ENCODE results near the gene B4GALT6.
A peak's percentile ranks its signal among the peaks of the same experiment; 100 is the strongest.
"Not testable (repeated sequence)": the region's sequence is repeated elsewhere in the genome, so short reads cannot be mapped to it uniquely, and the experiment has no call there.

Gene B4GALT6, protein sequence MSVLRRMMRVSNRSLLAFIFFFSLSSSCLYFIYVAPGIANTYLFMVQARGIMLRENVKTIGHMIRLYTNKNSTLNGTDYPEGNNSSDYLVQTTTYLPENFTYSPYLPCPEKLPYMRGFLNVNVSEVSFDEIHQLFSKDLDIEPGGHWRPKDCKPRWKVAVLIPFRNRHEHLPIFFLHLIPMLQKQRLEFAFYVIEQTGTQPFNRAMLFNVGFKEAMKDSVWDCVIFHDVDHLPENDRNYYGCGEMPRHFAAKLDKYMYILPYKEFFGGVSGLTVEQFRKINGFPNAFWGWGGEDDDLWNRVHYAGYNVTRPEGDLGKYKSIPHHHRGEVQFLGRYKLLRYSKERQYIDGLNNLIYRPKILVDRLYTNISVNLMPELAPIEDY

DNA sequence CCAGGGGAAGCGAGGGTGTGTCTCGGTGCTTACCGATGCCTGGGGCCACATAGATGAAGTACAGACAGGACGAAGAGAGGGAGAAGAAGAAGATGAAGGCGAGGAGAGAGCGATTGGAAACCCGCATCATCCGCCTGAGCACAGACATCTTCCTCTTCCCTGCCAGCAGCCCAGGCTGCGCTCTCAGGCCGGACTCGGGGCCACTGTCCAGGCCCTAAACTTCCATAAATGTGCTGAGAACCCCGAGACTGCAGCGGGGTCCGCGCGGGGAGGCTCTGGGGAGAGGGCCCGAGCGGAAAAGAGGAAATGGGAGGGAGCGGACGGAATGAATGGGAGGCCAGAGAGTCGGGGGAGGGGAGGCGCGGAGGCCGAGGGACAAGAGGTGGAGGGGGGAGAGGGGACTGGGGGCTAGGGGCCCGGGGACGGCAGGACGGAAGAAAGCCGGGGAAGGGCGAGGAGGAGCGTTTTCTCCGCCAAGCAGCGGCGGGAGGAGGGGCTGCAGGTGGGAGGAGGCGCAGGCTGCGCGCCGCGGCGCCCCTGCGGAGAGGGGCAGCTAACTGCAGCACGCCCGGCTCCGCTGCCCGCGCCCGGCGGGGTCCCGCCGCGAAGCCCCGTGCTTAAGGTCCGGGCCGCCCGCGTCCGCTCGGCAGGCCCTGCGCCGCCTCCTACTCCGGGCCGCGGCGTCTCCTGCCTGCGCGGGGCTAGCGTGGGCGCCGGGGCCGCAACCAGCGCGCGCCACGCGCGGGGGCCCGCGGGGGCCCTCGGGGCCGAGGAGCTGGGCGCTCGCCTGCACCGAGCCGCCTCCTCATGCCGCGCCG is at the start of gene B4GALT6:
Gene B4GALT6 (minus strand): TSS at position 303 of the 818 bp plus-strand sequence. CDS start 155 bp downstream, at position 148.
- H3K36me3 ChIP-seq (ENCODE audit: control insufficient read depth, low read depth, low read length): no peaks in the 10 kb centered on the region
- H3K9ac ChIP-seq (ENCODE audit: low read length): peak within 1 kb of the TSS; percentile 37
- peaks cover 10% of the 10 kb centered on the region for H3K27me3 ChIP-seq (ENCODE audit: control insufficient read depth, insufficient read depth, low read length)
- H3K27ac ChIP-seq (ENCODE audit: low read length): no peak within 1 kb of the TSS
- H3K4me3 ChIP-seq (ENCODE audit: low read length): peak within 1 kb of the TSS; percentile 78
- H3K4me1 ChIP-seq (ENCODE audit: control insufficient read depth, low read depth, low read length): peaks cover 50% of the 10 kb centered on the region
- no peaks in the 10 kb centered on the region for H3K9me3 ChIP-seq (ENCODE audit: control insufficient read depth, low read depth, low read length)

DNA sequence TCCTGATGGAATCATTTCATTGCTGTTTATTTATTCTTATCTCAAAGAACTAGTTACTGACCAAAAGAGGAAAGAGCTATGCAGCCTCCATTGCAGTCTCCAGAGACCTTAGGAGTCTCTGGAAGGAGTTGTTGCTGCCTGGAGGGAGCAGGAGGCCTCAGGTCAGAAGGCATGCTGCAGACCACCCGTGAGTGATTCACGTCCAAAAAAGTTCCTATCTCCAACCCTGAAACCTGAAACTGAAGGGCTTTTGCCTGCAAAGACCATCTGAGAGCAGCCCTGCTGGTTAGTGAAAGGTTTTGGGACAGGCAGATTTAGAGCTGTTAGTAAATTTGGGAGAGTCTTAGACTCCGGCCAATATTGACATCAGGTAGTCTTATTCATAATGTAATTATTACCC is 47.2 kb upstream of the B4GALT6 start:
- Histone ChIP-seq H3K9ac (ENCODE audit: low read length) (no peak overlapping the region), H3K4me3 (ENCODE audit: low read length) (no peak overlapping the region), H3K9me3 (ENCODE audit: control insufficient read depth, low read depth, low read length) (no peaks in the 10 kb centered on the region), H3K36me3 (ENCODE audit: control insufficient read depth, low read depth, low read length) (no peaks in the 10 kb centered on the region), H3K4me1 (ENCODE audit: control insufficient read depth, low read depth, low read length) (no peaks in the 10 kb centered on the region), H3K27ac (ENCODE audit: low read length) (no peak overlapping the region), H3K27me3 (ENCODE audit: control insufficient read depth, insufficient read depth, low read length) (no peaks in the 10 kb centered on the region)

DNA sequence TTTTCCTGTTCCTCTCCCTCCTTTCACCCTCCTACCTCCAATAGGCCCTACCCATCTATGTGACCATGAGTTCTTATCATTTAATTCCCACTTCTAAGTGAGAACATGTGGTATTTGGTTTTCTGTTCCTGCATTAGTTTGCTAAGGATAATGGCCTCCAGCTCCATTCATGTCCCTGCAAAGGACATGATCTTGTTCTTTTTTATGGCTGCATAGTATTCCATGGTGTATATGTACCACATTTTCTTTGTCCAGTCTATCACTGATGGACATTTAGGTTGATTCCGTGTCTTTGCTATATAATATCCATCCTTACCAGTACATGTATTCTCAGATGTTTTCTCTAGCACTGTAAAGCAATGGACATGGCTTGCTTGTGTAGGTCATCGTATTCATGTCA is 44.8 kb upstream of the B4GALT6 start:
- H3K4me1 ChIP-seq (ENCODE audit: control insufficient read depth, low read depth, low read length); H3K36me3 ChIP-seq (ENCODE audit: control insufficient read depth, low read depth, low read length); H3K27ac ChIP-seq (ENCODE audit: low read length); H3K4me3 ChIP-seq (ENCODE audit: low read length); H3K27me3 ChIP-seq (ENCODE audit: control insufficient read depth, insufficient read depth, low read length); H3K9me3 ChIP-seq (ENCODE audit: control insufficient read depth, low read depth, low read length); H3K9ac ChIP-seq (ENCODE audit: low read length): not testable (repeated sequence)

DNA sequence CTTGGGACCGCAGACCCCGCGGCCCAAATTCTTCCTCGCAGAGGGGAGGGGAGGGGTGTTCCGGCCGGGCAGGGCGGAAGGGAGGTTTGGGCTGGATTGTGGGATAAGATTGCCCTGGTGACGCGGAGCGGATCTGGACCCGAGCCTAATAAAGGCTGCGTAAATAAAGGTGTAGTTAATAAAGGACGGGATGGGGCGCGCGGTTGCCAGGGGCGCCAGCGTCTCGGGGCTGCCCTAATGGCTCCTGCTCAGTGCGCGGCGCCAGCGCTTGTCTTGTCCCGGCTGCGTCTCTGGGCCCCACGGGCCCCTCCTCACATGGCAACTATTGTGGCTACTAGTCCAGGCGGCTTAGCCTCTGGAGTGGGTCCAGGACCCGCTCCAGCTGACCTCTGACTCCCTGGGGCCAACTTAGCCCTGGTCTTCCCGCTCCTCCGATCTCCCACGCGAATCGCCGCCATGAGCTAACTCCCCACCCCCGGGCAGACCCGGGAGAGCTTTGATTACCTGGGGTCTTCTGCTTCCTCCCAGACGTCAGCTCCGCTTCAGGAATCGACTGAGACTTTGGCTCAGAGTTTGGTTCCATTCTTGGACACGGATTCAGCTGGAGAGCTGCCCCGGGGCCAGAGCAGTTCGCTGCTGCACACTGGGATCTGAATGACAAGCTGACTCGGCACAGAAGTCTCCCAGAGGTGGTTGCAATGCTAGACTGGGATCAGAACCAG is 39.8 kb upstream of the B4GALT6 start:
- Histone ChIP-seq H3K27me3 (ENCODE audit: control insufficient read depth, insufficient read depth, low read length) (no peaks in the 10 kb centered on the region), H3K36me3 (ENCODE audit: control insufficient read depth, low read depth, low read length) (no peaks in the 10 kb centered on the region), H3K27ac (ENCODE audit: low read length) (no peak overlapping the region), H3K4me1 (ENCODE audit: control insufficient read depth, low read depth, low read length) (no peaks in the 10 kb centered on the region), H3K9ac (ENCODE audit: low read length) (no peak overlapping the region), H3K4me3 (ENCODE audit: low read length) (no peak overlapping the region), H3K9me3 (ENCODE audit: control insufficient read depth, low read depth, low read length) (no peaks in the 10 kb centered on the region)

DNA sequence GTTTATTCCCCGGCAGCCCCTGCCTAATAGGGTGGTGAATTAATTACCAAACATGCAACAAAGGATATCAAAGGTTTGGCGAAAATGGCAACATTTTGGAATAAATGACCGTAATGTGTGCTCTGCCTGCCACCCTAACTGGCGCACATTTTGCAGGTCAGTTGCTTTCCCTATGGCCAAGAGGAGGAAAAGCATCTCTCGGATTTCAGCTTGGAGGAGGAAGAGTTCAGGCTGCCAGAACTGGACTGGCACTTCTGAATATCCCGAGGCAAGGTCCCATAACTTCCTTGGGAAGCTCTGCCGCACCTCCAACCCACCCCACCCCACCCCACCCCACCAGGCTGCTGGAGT is 39.2 kb upstream of the B4GALT6 start:
- Histone ChIP-seq H3K4me1 (ENCODE audit: control insufficient read depth, low read depth, low read length) (no peaks in the 10 kb centered on the region), H3K27me3 (ENCODE audit: control insufficient read depth, insufficient read depth, low read length) (no peaks in the 10 kb centered on the region), H3K27ac (ENCODE audit: low read length) (no peak overlapping the region), H3K9me3 (ENCODE audit: control insufficient read depth, low read depth, low read length) (no peaks in the 10 kb centered on the region), H3K9ac (ENCODE audit: low read length) (no peak overlapping the region), H3K36me3 (ENCODE audit: control insufficient read depth, low read depth, low read length) (no peaks in the 10 kb centered on the region), H3K4me3 (ENCODE audit: low read length) (no peak overlapping the region)

DNA sequence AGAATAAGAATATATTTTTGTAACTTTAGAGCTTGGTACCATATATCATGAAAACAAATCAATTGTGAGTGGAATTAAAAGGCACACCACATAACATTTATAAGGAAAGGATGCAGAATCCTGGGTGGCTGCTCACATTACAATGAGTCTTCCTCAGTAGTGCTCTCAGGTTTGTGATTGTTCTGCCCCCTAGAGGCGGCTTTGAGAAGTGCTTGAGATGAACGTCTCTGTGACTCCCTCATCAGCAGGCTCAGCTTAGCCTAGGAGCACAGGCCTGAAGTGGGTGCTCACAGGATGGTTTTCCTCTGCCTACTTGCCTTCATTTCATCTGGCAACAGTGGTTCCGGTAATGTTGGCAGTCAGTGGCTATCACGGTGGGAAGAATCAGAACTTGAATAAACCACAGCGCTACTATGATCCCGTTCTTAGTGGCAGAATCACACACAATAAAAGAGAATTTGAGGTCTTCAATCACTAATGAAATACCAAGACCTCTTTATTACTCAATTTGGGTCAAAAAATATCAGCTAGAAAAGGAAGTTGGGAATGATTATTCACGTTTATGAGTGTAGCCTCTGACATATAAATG is 38.1 kb upstream of the B4GALT6 start:
- no peaks in the 10 kb centered on the region for H3K27me3 ChIP-seq (ENCODE audit: control insufficient read depth, insufficient read depth, low read length)
- H3K9me3 ChIP-seq (ENCODE audit: control insufficient read depth, low read depth, low read length): no peaks in the 10 kb centered on the region
- H3K4me3 ChIP-seq (ENCODE audit: low read length): no peak overlapping the region
- no peaks in the 10 kb centered on the region for H3K36me3 ChIP-seq (ENCODE audit: control insufficient read depth, low read depth, low read length)
- H3K27ac ChIP-seq (ENCODE audit: low read length): no peak overlapping the region
- no peaks in the 10 kb centered on the region for H3K4me1 ChIP-seq (ENCODE audit: control insufficient read depth, low read depth, low read length)
- H3K9ac ChIP-seq (ENCODE audit: low read length): no peak overlapping the region

DNA sequence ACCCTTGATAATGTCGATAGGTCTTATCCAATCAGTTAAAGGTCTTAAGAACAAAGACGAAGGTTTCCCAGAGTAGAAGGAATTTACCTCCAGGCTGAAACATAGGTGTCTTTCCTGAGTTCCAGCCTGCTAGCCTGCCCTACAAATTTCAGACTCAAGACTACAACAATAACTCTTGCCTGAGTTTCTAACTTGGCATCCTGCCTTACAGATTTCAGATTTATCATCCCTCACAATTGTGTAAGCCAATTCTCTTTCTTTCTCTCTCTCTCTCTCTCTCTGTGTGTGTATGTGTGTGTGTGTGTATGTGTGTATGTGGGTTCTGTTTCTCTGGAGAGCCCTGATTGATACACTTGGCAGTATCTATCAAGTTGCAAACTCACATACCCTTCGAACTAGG is 37.2 kb upstream of the B4GALT6 start:
- H3K36me3 ChIP-seq (ENCODE audit: control insufficient read depth, low read depth, low read length): no peaks in the 10 kb centered on the region
- H3K9me3 ChIP-seq (ENCODE audit: control insufficient read depth, low read depth, low read length): no peaks in the 10 kb centered on the region

DNA sequence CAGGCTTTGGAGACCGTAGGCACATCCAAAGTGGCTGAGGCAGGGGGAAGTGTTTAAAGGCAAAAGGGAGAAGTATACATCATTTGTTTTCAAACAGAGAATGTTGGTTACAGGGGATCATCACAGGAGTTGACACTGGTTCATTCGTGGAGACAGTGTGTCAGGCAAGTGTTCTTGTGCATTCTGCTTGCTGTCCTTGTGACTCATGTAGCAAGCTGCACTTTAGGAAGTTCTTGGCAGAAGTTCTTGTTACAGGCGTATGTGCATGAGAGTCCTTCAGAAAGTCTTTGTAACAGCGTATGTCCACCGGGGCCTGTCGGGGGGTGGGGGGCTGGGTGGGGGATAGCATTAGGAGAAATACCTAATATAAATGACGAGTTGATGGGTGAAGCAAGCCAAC is 36.5 kb upstream of the B4GALT6 start:
- Histone ChIP-seq H3K4me1 (ENCODE audit: control insufficient read depth, low read depth, low read length) (no peaks in the 10 kb centered on the region), H3K36me3 (ENCODE audit: control insufficient read depth, low read depth, low read length) (no peaks in the 10 kb centered on the region), H3K9me3 (ENCODE audit: control insufficient read depth, low read depth, low read length) (no peaks in the 10 kb centered on the region), H3K27me3 (ENCODE audit: control insufficient read depth, insufficient read depth, low read length) (no peaks in the 10 kb centered on the region), H3K9ac (ENCODE audit: low read length) (no peak overlapping the region), H3K4me3 (ENCODE audit: low read length) (no peak overlapping the region), H3K27ac (ENCODE audit: low read length) (no peak overlapping the region)

More for the DNA sequence above, 37.2 kb upstream of the B4GALT6 start:
- no peak overlapping the region for H3K4me3 ChIP-seq (ENCODE audit: low read length)
- no peaks in the 10 kb centered on the region for H3K4me1 ChIP-seq (ENCODE audit: control insufficient read depth, low read depth, low read length)
- H3K27ac ChIP-seq (ENCODE audit: low read length): no peak overlapping the region
- H3K27me3 ChIP-seq (ENCODE audit: control insufficient read depth, insufficient read depth, low read length): no peaks in the 10 kb centered on the region
- no peak overlapping the region for H3K9ac ChIP-seq (ENCODE audit: low read length)

DNA sequence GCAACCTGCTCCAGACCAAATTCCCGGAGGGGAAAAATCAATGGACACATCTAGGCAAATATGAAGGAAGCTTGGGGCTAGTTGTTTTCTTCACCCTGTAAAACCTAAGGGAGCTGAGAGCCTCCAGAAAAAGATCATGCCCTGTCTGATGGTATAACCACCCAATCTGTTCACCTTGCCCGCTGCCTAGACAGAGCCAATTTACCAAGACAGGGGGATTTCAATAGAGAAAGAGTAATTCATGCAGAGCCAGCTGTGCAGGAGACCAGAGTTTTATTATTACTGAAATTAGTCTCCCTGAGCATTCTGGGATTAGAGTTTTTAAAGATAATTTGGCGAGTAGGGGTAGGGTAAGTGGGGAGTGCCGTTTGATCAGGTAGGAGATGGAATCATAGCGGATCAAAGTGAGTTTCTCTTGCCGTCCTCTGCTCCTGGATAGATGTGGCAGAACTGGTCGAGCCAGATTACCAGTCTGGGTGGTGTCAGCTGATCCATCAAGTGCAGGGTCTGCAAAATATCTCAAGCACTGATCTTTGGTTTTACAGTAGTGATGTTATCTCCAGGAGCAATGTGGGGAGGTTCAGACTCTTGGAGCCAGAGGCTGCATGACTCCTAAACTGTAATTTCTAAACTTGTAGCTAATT is 35.1 kb upstream of the B4GALT6 start:
- H3K4me1 ChIP-seq (ENCODE audit: control insufficient read depth, low read depth, low read length): no peaks in the 10 kb centered on the region
- H3K9ac ChIP-seq (ENCODE audit: low read length): no peak overlapping the region
- no peaks in the 10 kb centered on the region for H3K9me3 ChIP-seq (ENCODE audit: control insufficient read depth, low read depth, low read length)
- H3K4me3 ChIP-seq (ENCODE audit: low read length): no peak overlapping the region
- no peaks in the 10 kb centered on the region for H3K36me3 ChIP-seq (ENCODE audit: control insufficient read depth, low read depth, low read length)
- no peak overlapping the region for H3K27ac ChIP-seq (ENCODE audit: low read length)
- H3K27me3 ChIP-seq (ENCODE audit: control insufficient read depth, insufficient read depth, low read length): no peaks in the 10 kb centered on the region

DNA sequence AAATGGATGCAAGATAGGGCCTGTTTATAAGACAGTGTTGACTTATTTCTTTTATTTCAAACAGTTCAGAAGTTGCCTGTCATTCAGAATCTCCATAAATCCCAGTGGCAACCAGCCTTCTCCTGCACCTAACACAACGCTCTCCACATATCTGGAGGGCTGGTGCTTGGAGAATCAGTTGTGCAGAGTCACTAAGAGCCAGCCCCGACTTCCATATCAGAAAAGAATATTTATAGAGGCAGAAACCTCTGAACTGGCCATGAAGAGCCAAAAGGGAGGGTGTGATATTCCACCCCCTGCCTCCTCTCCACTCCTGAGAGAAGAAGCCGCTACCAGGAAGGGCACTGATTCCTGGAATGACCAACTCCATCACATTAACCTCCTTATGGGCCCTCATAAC is 34.0 kb upstream of the B4GALT6 start:
- Histone ChIP-seq H3K9me3 (ENCODE audit: control insufficient read depth, low read depth, low read length) (no peaks in the 10 kb centered on the region), H3K4me3 (ENCODE audit: low read length) (no peak overlapping the region), H3K36me3 (ENCODE audit: control insufficient read depth, low read depth, low read length) (no peaks in the 10 kb centered on the region), H3K27me3 (ENCODE audit: control insufficient read depth, insufficient read depth, low read length) (no peaks in the 10 kb centered on the region), H3K27ac (ENCODE audit: low read length) (no peak overlapping the region), H3K9ac (ENCODE audit: low read length) (no peak overlapping the region), H3K4me1 (ENCODE audit: control insufficient read depth, low read depth, low read length) (no peaks in the 10 kb centered on the region)

DNA sequence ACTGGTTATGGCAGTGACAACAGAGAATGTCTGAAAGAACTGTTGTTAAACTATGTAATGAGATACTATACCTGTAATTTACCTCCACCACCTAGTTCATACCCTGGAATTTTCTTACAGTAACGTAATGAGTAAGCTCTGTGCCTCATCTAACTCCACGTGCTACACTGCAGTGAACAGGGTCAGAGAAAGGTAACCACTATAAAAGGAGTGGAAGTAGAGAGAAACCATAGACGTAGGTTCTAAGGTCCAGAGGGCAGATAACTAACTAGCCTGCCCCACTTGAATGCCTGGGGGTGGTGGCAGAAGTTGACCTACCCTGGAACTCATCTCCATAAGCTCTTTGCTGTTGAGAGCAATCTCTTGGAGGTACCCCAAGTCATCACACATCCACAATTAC is 32.0 kb upstream of the B4GALT6 start:
- Histone ChIP-seq H3K4me3 (ENCODE audit: low read length) (no peak overlapping the region), H3K4me1 (ENCODE audit: control insufficient read depth, low read depth, low read length) (no peaks in the 10 kb centered on the region), H3K36me3 (ENCODE audit: control insufficient read depth, low read depth, low read length) (no peaks in the 10 kb centered on the region), H3K27me3 (ENCODE audit: control insufficient read depth, insufficient read depth, low read length) (no peaks in the 10 kb centered on the region), H3K9ac (ENCODE audit: low read length) (no peak overlapping the region), H3K27ac (ENCODE audit: low read length) (no peak overlapping the region), H3K9me3 (ENCODE audit: control insufficient read depth, low read depth, low read length) (no peaks in the 10 kb centered on the region)
